WTC11 (cell line): ENCODE results near the gene MAP1B. TPM values are rescaled to one million over a fixed set of nuclear protein-coding genes. Genes with fewer than 3 reads are reported as not detected.
A peak's percentile ranks its signal among the peaks of the same experiment; 100 is the strongest.

Source experiments
- ATAC-seq: fragments of 200-7000 bp; cut with Tn5 transposase; 2 replicates; pipeline ENCODE4 v1.10.0; 2021; ENCODE audit warnings: mild to moderate bottlenecking, moderate library complexity
- CTCF ChIA-PET: fragments of 300-600 bp; sonication (Branson Sonifier 250); formaldehyde crosslinking; loops from one replicate; lab custom pipeline; 2021; ENCODE audit warnings: antibody characterized with exemption; lab: Charles Lee
- POLR2A ChIA-PET: fragments of 350-600 bp; sonication (Branson Sonifier 250); formaldehyde crosslinking; loops from one replicate; lab custom pipeline; 2021; ENCODE audit warnings: antibody characterized with exemption; lab: Charles Lee
- DNase-seq: peaks from one replicate; pipeline ENCODE4 v3.0.0; 2021; ENCODE audit warnings: low spot score
- H3K27ac Mint-ChIP-seq: 2 replicates; pipeline ENCODE4 v1.8.0; 2021; ENCODE audit warnings: mixed read lengths
- H3K27me3 Mint-ChIP-seq: 2 replicates; pipeline ENCODE4 v1.8.0; 2021; ENCODE audit warnings: low read depth, mild to moderate bottlenecking, moderate library complexity, mixed read lengths
- H3K36me3 Mint-ChIP-seq: 2 replicates; pipeline ENCODE4 v1.8.0; 2021; ENCODE audit warnings: mixed read lengths
- H3K4me1 Mint-ChIP-seq: 2 replicates; pipeline ENCODE4 v1.8.0; 2022; ENCODE audit warnings: mixed read lengths
- H3K4me3 Mint-ChIP-seq: 2 replicates; pipeline ENCODE4 v1.8.0; 2021; ENCODE audit warnings: mild to moderate bottlenecking, moderate library complexity, mixed read lengths
- H3K9me3 Mint-ChIP-seq: 2 replicates; pipeline ENCODE4 v1.8.0; 2021; ENCODE audit warnings: mixed read lengths
- ETV6 ChIP-seq: sonication (generic); formaldehyde crosslinking; IDR thresholded peaks from 2 replicates; pipeline ENCODE4 v1.8.1; 2022; ENCODE audit warnings: mild to moderate bottlenecking, missing genetic modification reagents
- FOXJ3 ChIP-seq: sonication (generic); formaldehyde crosslinking; IDR thresholded peaks from 2 replicates; pipeline ENCODE4 v1.9.0; 2021; ENCODE audit warnings: missing genetic modification reagents, mild to moderate bottlenecking, borderline replicate concordance
- FOXK1 ChIP-seq: sonication (generic); formaldehyde crosslinking; IDR thresholded peaks from 2 replicates; pipeline ENCODE4 v1.8.0; 2022; ENCODE audit warnings: mild to moderate bottlenecking, moderate library complexity, missing genetic modification reagents
- FOXP1 ChIP-seq: sonication (generic); formaldehyde crosslinking; IDR thresholded peaks from 2 replicates; pipeline ENCODE4 v1.8.0; 2022; ENCODE audit warnings: missing genetic modification reagents, mild to moderate bottlenecking, moderate library complexity, borderline replicate concordance
- JAZF1 ChIP-seq: fragments of 250-450 bp; sonication (Bioruptor Pico); IDR thresholded peaks from 2 replicates; pipeline ENCODE4 v1.9.0; 2021; ENCODE audit warnings: moderate library complexity, mild to moderate bottlenecking, inconsistent platforms
- NFE2L1 ChIP-seq: sonication (generic); formaldehyde crosslinking; IDR thresholded peaks from 2 replicates; pipeline ENCODE4 v1.8.1; 2023; ENCODE audit warnings: missing genetic modification reagents
- NR1H2 ChIP-seq: sonication (generic); formaldehyde crosslinking; IDR thresholded peaks from 2 replicates; pipeline ENCODE4 v1.9.0; 2021; ENCODE audit warnings: mild to moderate bottlenecking, moderate library complexity, missing genetic modification reagents
- NR2C2 ChIP-seq: sonication (generic); formaldehyde crosslinking; IDR thresholded peaks from 2 replicates; pipeline ENCODE4 v1.8.0; 2022; ENCODE audit warnings: mild to moderate bottlenecking, missing genetic modification reagents
- PRRX2 ChIP-seq: fragments of 250-450 bp; sonication (Bioruptor Pico); IDR thresholded peaks from 2 replicates; pipeline ENCODE4 v1.8.0; 2021; ENCODE audit warnings: mild to moderate bottlenecking
- TP53 ChIP-seq: sonication (generic); formaldehyde crosslinking; IDR thresholded peaks from 2 replicates; pipeline ENCODE4 v1.8.1; 2023; ENCODE audit warnings: mild to moderate bottlenecking, missing genetic modification reagents
- ZNF416 ChIP-seq: fragments of 250-450 bp; sonication (Bioruptor Pico); IDR thresholded peaks from 2 replicates; pipeline ENCODE4 v1.9.0; 2021; ENCODE audit warnings: mild to moderate bottlenecking, inconsistent platforms
- total RNA-seq: library from RNA; stranded (reverse); gene quantifications from 3 replicates; pipeline ENCODE4 v1.2.3, GENCODE V29; 2021
- TF ChIP-seq, protein P1 (sequence below): sonication (generic); formaldehyde crosslinking; IDR thresholded peaks from 2 replicates; pipeline ENCODE4 v1.8.1; 2023; ENCODE audit warnings: mild to moderate bottlenecking, missing genetic modification reagents, moderate library complexity
- TF ChIP-seq, protein P2 (sequence below): sonication (generic); formaldehyde crosslinking; IDR thresholded peaks from 2 replicates; pipeline ENCODE4 v1.8.1; 2023; ENCODE audit warnings: mild to moderate bottlenecking, missing genetic modification reagents, moderate library complexity
- TF ChIP-seq, protein P3 (sequence below): sonication (generic); formaldehyde crosslinking; IDR thresholded peaks from 2 replicates; pipeline ENCODE4 v1.8.0; 2022; ENCODE audit warnings: mild to moderate bottlenecking, missing genetic modification reagents
- TF ChIP-seq, protein P4 (sequence below): sonication (generic); formaldehyde crosslinking; IDR thresholded peaks from 2 replicates; pipeline ENCODE4 v1.8.1; 2022; ENCODE audit warnings: mild to moderate bottlenecking, moderate library complexity, missing genetic modification reagents
- TF ChIP-seq, protein P5 (sequence below): sonication (generic); formaldehyde crosslinking; IDR thresholded peaks from 2 replicates; pipeline ENCODE4 v1.8.0; 2023; ENCODE audit warnings: missing genetic modification reagents
- TF ChIP-seq, protein P6 (sequence below): sonication (generic); formaldehyde crosslinking; IDR thresholded peaks from 2 replicates; pipeline ENCODE4 v1.8.1; 2023; ENCODE audit warnings: mild to moderate bottlenecking, moderate library complexity, missing genetic modification reagents

Gene MAP1B
- total RNA-seq, 1 experiment from 2014 or later = 95.0 TPM

DNA sequence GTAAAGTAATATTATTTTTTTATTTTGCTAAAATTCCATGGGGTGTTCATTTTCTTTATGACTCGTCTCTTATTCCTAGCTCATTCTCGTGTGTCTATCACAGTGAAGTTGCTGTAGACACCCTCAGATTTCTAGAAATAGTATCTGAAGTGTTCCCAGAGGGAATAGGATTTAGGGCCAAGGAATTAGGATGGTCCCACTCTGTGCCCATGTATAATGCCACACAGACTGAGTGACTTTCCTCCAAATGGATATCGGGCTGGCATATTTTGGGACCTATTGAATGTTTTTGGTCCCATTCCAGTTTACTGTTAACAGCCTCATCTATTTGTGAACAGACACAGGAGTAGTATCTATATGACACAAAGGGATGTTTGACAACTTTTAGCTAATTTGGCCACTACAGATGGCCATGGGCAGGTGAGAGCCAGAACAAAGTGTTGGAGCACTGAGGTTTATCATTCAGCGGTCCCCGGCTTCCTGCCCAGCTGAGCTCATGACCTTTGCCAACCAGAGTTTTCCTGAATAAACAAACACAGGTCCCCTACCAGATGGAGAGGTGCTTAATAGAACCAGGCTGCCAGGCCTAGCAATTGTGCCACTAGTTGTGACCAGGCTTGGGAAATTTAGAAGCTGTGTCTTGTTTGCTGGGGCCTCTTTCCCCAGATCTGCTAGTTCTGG is 46.9 kb downstream of the MAP1B start:
- CTCF ChIA-PET = interaction anchor here (1.5 kb wide), 1 partner anchor 12 kb away, joined by 4 read pairs; no protein-coding TSS in a partner anchor
- TF ChIP-seq ETV6 (CRISPR knock-in tag) = no peak
- TF ChIP-seq, protein P1, sequence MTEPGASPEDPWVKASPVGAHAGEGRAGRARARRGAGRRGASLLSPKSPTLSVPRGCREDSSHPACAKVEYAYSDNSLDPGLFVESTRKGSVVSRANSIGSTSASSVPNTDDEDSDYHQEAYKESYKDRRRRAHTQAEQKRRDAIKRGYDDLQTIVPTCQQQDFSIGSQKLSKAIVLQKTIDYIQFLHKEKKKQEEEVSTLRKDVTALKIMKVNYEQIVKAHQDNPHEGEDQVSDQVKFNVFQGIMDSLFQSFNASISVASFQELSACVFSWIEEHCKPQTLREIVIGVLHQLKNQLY (CRISPR knock-in tag) = no peak
- no peak for TF ChIP-seq NFE2L1 (CRISPR knock-in tag)
- TF ChIP-seq, protein P2, sequence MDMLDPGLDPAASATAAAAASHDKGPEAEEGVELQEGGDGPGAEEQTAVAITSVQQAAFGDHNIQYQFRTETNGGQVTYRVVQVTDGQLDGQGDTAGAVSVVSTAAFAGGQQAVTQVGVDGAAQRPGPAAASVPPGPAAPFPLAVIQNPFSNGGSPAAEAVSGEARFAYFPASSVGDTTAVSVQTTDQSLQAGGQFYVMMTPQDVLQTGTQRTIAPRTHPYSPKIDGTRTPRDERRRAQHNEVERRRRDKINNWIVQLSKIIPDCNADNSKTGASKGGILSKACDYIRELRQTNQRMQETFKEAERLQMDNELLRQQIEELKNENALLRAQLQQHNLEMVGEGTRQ (CRISPR knock-in tag) = no peak
- no peak for TF ChIP-seq NR2C2 (CRISPR knock-in tag)
- ATAC-seq = no peak
- POLR2A ChIA-PET = no interaction called here
- Mint-ChIP-seq H3K27me3 (no peaks in the 10 kb centered on the region), H3K4me1 (peaks cover 63% of the 10 kb centered on the region), H3K27ac (no peak overlapping the region), H3K36me3 (no peaks in the 10 kb centered on the region), H3K4me3 (no peak overlapping the region), H3K9me3 (no peaks in the 10 kb centered on the region)
- no peak for DNase-seq

DNA sequence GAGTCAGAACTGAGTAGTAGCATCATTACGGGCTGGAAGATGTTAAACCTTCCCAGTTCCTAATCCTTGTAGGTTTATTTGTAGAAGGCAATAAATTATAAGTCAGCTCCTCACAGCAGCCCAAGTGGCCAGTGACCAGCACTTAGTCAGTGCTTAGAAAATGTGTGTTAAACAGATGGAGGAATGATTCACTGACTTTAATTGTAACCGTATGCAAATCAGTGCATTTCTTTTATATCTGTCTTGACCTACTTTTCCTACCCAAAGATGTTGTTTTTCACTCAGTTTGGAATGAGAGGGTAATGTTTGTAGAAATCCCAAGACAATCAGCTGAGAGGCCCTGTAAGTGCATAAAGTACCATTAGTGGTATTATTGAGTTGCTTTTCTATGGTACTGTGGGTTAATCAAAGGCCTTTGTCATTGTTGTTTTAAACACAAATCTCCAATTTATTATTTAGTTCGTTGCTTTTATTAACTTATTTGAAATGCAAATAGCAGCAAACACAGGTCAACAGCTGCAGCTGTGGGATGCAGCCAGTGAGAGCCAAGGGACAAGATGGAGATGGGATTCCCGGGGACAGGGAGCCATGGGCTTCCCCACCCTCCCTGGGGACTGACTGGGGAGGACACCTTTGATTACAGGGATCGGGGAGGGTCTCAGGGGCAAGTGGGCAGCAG is 49.8 kb downstream of the MAP1B start:
- H3K9me3 Mint-ChIP-seq = no peaks in the 10 kb centered on the region
- no peaks in the 10 kb centered on the region for H3K27me3 Mint-ChIP-seq
- H3K36me3 Mint-ChIP-seq = no peaks in the 10 kb centered on the region
- peaks cover 45% of the 10 kb centered on the region for H3K4me1 Mint-ChIP-seq
- ChIA-PET CTCF (interaction anchor here (0.6 kb wide), 1 partner anchor 262 kb away, joined by 5 read pairs; no protein-coding TSS in a partner anchor), POLR2A (no interaction called here)
- H3K27ac Mint-ChIP-seq = peak overlapping the region; percentile 50; the same call in 1 of the 2 replicates
- DNase-seq (no peak), ATAC-seq (no peak)
- TF ChIP-seq NR2C2 (CRISPR knock-in tag) (no peak), ZNF416 (CRISPR knock-in tag) (no peak), FOXP1 (no peak), FOXJ3 (CRISPR knock-in tag) (no peak), PRRX2 (CRISPR knock-in tag) (no peak), NR1H2 (CRISPR knock-in tag) (no peak), FOXK1 (CRISPR knock-in tag) (no peak), JAZF1 (CRISPR knock-in tag) (no peak), TP53 (no peak)
- TF ChIP-seq, protein P3, sequence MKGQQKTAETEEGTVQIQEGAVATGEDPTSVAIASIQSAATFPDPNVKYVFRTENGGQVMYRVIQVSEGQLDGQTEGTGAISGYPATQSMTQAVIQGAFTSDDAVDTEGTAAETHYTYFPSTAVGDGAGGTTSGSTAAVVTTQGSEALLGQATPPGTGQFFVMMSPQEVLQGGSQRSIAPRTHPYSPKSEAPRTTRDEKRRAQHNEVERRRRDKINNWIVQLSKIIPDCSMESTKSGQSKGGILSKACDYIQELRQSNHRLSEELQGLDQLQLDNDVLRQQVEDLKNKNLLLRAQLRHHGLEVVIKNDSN = no peak
- TF ChIP-seq, protein P4, sequence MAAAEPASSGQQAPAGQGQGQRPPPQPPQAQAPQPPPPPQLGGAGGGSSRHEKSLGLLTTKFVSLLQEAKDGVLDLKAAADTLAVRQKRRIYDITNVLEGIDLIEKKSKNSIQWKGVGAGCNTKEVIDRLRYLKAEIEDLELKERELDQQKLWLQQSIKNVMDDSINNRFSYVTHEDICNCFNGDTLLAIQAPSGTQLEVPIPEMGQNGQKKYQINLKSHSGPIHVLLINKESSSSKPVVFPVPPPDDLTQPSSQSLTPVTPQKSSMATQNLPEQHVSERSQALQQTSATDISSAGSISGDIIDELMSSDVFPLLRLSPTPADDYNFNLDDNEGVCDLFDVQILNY (CRISPR knock-in tag) = no peak
- TF ChIP-seq, protein P2 (CRISPR knock-in tag) = no peak
- TF ChIP-seq, protein P5, sequence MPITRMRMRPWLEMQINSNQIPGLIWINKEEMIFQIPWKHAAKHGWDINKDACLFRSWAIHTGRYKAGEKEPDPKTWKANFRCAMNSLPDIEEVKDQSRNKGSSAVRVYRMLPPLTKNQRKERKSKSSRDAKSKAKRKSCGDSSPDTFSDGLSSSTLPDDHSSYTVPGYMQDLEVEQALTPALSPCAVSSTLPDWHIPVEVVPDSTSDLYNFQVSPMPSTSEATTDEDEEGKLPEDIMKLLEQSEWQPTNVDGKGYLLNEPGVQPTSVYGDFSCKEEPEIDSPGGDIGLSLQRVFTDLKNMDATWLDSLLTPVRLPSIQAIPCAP = no peak
- TF ChIP-seq, protein P6, sequence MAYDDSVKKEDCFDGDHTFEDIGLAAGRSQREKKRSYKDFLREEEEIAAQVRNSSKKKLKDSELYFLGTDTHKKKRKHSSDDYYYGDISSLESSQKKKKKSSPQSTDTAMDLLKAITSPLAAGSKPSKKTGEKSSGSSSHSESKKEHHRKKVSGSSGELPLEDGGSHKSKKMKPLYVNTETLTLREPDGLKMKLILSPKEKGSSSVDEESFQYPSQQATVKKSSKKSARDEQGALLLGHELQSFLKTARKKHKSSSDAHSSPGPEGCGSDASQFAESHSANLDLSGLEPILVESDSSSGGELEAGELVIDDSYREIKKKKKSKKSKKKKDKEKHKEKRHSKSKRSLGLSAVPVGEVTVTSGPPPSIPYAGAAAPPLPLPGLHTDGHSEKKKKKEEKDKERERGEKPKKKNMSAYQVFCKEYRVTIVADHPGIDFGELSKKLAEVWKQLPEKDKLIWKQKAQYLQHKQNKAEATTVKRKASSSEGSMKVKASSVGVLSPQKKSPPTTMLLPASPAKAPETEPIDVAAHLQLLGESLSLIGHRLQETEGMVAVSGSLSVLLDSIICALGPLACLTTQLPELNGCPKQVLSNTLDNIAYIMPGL = no peak
- no peak overlapping the region for H3K4me3 Mint-ChIP-seq
